Uterus (tissue), 2 donors: ENCODE results near the gene AGPAT4.

Experiments used
- POLR2A ChIP-seq, 2 donors: fragments of 450-650 bp; IDR thresholded peaks; one replicate each; pipeline ENCODE4 v1.6.1; 2016; ENCODE audit warnings: antibody characterized with exemption in 2 of 2, mild to moderate bottlenecking in 1 of 2, moderate library complexity in 1 of 2
- TF ChIP-seq, protein P1 (sequence below), 4 experiments: fragments of 200-600 bp in 2 of 4; fragments of 450-650 bp in 2 of 4; sonication (generic) in 2 of 4; IDR thresholded peaks; one replicate each; pipeline ENCODE4 v1.5.1; 2016 to 2019; ENCODE audit warnings: antibody characterized with exemption in 4 of 4, mild to moderate bottlenecking in 2 of 4, moderate library complexity in 1 of 4

DNA sequence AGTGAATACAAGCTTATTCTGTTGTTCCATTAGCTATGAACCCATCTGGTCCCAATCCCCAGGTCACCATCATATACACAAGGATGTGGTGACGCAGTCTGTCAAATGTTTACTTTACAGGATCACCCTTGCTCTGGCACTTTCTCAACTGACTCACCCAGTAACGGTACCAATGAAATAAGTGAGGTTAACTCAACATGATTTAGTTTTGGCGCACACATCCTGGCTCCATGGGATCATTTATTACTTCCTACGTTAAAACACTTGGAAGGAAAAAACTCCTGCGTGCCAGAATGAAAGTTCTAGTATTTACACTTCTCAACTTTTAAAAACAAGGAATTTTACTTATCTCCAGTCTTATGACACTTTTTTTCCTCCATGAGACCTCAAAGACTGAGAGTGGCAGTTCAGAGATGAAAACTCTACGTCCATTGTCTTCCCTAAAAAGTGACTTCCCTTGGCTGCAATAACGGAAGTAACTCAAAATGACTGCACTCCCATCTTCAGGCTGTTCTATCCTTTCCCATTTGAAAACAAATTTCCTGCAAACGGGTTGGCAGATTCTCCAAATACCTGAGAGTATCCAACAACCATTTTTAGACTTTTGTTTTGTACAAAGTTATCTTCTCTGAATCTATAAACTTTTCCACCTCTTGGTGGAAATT, 15.9 kb downstream of the AGPAT4 start:
- TF ChIP-seq POLR2A (IDR thresholded peaks at IDR 0.05) = no peak
- TF ChIP-seq, protein P1, sequence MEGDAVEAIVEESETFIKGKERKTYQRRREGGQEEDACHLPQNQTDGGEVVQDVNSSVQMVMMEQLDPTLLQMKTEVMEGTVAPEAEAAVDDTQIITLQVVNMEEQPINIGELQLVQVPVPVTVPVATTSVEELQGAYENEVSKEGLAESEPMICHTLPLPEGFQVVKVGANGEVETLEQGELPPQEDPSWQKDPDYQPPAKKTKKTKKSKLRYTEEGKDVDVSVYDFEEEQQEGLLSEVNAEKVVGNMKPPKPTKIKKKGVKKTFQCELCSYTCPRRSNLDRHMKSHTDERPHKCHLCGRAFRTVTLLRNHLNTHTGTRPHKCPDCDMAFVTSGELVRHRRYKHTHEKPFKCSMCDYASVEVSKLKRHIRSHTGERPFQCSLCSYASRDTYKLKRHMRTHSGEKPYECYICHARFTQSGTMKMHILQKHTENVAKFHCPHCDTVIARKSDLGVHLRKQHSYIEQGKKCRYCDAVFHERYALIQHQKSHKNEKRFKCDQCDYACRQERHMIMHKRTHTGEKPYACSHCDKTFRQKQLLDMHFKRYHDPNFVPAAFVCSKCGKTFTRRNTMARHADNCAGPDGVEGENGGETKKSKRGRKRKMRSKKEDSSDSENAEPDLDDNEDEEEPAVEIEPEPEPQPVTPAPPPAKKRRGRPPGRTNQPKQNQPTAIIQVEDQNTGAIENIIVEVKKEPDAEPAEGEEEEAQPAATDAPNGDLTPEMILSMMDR (IDR thresholded peaks at IDR 0.05) = no peak
